ENCODE results near the gene MSH2. TPM values are rescaled to one million over a fixed set of nuclear protein-coding genes. Genes with fewer than 3 reads are reported as not detected.

Gene MSH2
- total and polyA plus RNA-seq, 2 experiments from 2014 or later, result 17.8 to 21.8 TPM

- no peak overlapping the region for H3K4me2 ChIP-seq (ENCODE audit: unreplicated experiment)
- no peak overlapping the region for H3K9ac ChIP-seq
Measured at GRCh38 chr2:47503481-47504070, 100.6 kb downstream of the MSH2 start.

DNA sequence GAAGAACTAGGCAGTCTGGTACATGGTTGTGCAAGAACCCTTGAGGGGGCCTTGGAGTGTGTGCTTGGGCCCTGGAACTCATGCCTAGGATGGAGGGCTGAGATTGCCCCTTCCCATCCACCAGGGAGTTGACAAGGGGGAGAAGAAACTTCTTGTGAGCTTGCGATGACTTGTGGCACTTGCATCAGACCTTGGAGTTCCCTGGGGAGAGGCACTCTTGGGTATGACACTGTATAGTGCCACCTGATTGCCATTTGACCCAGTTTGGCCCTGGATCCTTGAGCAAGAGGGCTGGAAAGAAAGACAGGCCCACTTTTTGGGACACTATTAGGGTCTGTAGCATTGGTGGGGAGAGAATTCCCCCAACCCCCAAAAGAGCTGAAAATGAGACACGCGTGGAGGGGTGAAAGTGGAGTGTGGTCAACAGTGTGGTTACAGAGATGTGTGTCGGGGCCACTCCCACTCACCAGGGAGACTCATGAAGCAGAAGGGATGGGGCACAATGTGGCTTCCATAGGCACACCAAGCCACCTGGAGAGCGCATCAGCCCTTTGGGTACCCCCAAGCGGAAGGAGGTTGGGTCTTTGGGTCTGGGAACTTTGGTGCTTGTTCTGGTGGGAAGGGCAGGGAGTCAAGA lies 101.3 kb downstream of the MSH2 start:
- in situ Hi-C loops (cut with MboI), result no loop called here
- no peaks in the 10 kb centered on the region for H3K9me2 ChIP-seq (ENCODE audit: insufficient read depth)

More at GRCh38 chr2:47503481-47504070, 100.6 kb downstream of the MSH2 start:
- Histone ChIP-seq H3K9me2 (ENCODE audit: insufficient read depth) (no peaks in the 10 kb centered on the region), H3K4me1 (ENCODE audit: insufficient read depth) (peaks cover 13% of the 10 kb centered on the region), H3K36me3 (ENCODE audit: low read depth) (no peaks in the 10 kb centered on the region), H3K4me3 (no peak overlapping the region), H4K20me1 (ENCODE audit: insufficient read depth) (no peaks in the 10 kb centered on the region), H3K9me3 (ENCODE audit: low read depth) (no peaks in the 10 kb centered on the region), H3K27me3 (replicated peaks; ENCODE audit: insufficient read depth) (peaks cover 4% of the 10 kb centered on the region; the same call in 1 of the 2 replicates), H2AFZ (no peak overlapping the region), H3K27ac (no peak overlapping the region), H3F3A (ENCODE audit: insufficient read depth) (peaks cover 18% of the 10 kb centered on the region), H3K79me2 (ENCODE audit: insufficient read depth) (no peaks in the 10 kb centered on the region)
- no peak for DNase-seq
- TF ChIP-seq EZH2 (IDR thresholded peaks at IDR 0.05; ENCODE audit: insufficient read depth, poor library complexity, severe bottlenecking), result no peak
- no peak for TF ChIP-seq EZH2phosphoT487 (IDR thresholded peaks at IDR 0.05; ENCODE audit: insufficient read depth, low read depth)
- in situ Hi-C loops (cut with MboI), result no loop called here
- 88 to 90% methylated on average over 7 to 8 of the region's 8 CpGs for WGBS, 2 experiments (ENCODE audit: low coverage in 1 of 2, low lambda C conversion rate in 2 of 2, missing lambda C conversion rate in 2 of 2)

DNA sequence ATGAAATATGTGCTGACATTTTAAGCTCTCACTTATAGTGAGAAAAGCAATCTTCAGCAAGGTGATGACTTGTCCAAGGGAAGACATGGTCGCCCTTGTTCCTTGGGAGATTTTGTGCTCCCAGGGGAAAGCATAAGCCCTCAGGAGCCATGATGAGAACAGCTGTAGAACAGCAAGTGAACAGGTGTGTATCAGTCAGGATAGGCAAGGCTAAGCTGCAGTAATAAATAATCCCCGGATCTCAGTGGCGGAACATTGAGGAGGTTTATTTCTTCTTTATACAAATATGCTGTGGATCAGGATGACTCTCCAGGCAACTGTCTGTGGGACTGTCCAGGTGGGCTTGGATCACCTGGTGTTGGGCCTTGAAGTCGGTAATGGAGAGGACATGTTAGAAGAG lies 103.1 kb downstream of the MSH2 start:
- no peaks in the 10 kb centered on the region for H4K20me1 ChIP-seq (ENCODE audit: insufficient read depth)
- in situ Hi-C loops (cut with MboI), result no loop called here
- WGBS, 2 experiments (ENCODE audit: low coverage in 1 of 2, low lambda C conversion rate in 2 of 2, missing lambda C conversion rate in 2 of 2), result 64 to 75% methylated on average over 4 of the region's 4 CpGs
- H3K9ac ChIP-seq, result no peak overlapping the region
- H3K4me3 ChIP-seq, result no peak overlapping the region
- H3K4me2 ChIP-seq (ENCODE audit: unreplicated experiment), result no peak overlapping the region
- H3K9me2 ChIP-seq (ENCODE audit: insufficient read depth), result no peaks in the 10 kb centered on the region
- no peaks in the 10 kb centered on the region for H3K79me2 ChIP-seq (ENCODE audit: insufficient read depth)
- H3K36me3 ChIP-seq (ENCODE audit: low read depth), result no peaks in the 10 kb centered on the region
- H3K27ac ChIP-seq, result no peak overlapping the region
- H2AFZ ChIP-seq, result no peak overlapping the region
- H3K9me3 ChIP-seq (ENCODE audit: low read depth), result no peaks in the 10 kb centered on the region
- DNase-seq, result no peak
- no peak for TF ChIP-seq EZH2 (IDR thresholded peaks at IDR 0.05; ENCODE audit: insufficient read depth, poor library complexity, severe bottlenecking)
- TF ChIP-seq EZH2phosphoT487 (IDR thresholded peaks at IDR 0.05; ENCODE audit: insufficient read depth, low read depth), result no peak
- peaks cover 18% of the 10 kb centered on the region for H3F3A ChIP-seq (ENCODE audit: insufficient read depth)
- peaks cover 12% of the 10 kb centered on the region for H3K4me1 ChIP-seq (ENCODE audit: insufficient read depth)
- H3K27me3 ChIP-seq (replicated peaks; ENCODE audit: insufficient read depth), result peaks cover 13% of the 10 kb centered on the region; the same call in 1 of the 2 replicates

More for the DNA sequence above, 101.3 kb downstream of the MSH2 start:
- TF ChIP-seq EZH2phosphoT487 (IDR thresholded peaks at IDR 0.05; ENCODE audit: insufficient read depth, low read depth) (no peak), EZH2 (IDR thresholded peaks at IDR 0.05; ENCODE audit: insufficient read depth, poor library complexity, severe bottlenecking) (no peak)
- H3K36me3 ChIP-seq (ENCODE audit: low read depth), result no peaks in the 10 kb centered on the region
- H3K4me2 ChIP-seq (ENCODE audit: unreplicated experiment), result no peak overlapping the region
- H3K27me3 ChIP-seq (replicated peaks; ENCODE audit: insufficient read depth), result peaks cover 8% of the 10 kb centered on the region; the same call in 1 of the 2 replicates
- peaks cover 18% of the 10 kb centered on the region for H3F3A ChIP-seq (ENCODE audit: insufficient read depth)
- no peaks in the 10 kb centered on the region for H4K20me1 ChIP-seq (ENCODE audit: insufficient read depth)
- 92 to 93% methylated on average over 6 of the region's 6 CpGs for WGBS, 2 experiments (ENCODE audit: low coverage in 1 of 2, low lambda C conversion rate in 2 of 2, missing lambda C conversion rate in 2 of 2)
- H3K79me2 ChIP-seq (ENCODE audit: insufficient read depth), result no peaks in the 10 kb centered on the region
- H3K27ac ChIP-seq, result no peak overlapping the region
- no peak overlapping the region for H2AFZ ChIP-seq
- no peaks in the 10 kb centered on the region for H3K9me3 ChIP-seq (ENCODE audit: low read depth)
- H3K4me3 ChIP-seq, result no peak overlapping the region
- peaks cover 13% of the 10 kb centered on the region for H3K4me1 ChIP-seq (ENCODE audit: insufficient read depth)
- DNase-seq, result no peak
- no peak overlapping the region for H3K9ac ChIP-seq

DNA sequence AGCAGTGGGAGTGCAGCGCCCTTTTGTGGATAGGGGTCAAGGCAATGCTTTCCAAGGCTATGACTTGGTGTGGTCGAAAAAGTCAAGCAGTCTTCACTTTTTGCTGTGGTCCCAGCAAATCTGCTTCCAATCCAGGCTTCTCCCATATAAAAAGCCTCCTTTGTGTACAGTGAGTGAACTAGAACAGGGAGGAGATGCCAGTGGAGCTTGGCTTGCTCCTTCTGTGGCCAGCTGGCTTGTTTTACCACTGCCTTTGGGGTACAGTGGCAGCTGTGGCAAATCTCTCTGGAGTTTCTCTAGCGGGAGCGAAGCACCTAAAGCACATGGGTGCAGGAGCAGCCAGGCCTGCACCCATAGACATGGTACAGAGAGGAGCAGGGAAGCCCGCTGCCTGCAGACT lies 103.5 kb downstream of the MSH2 start:
- Histone ChIP-seq H4K20me1 (ENCODE audit: insufficient read depth) (no peaks in the 10 kb centered on the region), H3K4me3 (no peak overlapping the region), H3K27ac (no peak overlapping the region), H3K9me3 (ENCODE audit: low read depth) (no peaks in the 10 kb centered on the region), H3K27me3 (replicated peaks; ENCODE audit: insufficient read depth) (peaks cover 13% of the 10 kb centered on the region; the same call in 1 of the 2 replicates), H3F3A (ENCODE audit: insufficient read depth) (peaks cover 14% of the 10 kb centered on the region), H3K9ac (no peak overlapping the region), H3K36me3 (ENCODE audit: low read depth) (no peaks in the 10 kb centered on the region), H2AFZ (no peak overlapping the region), H3K9me2 (ENCODE audit: insufficient read depth) (no peaks in the 10 kb centered on the region), H3K4me1 (ENCODE audit: insufficient read depth) (peaks cover 8% of the 10 kb centered on the region), H3K79me2 (ENCODE audit: insufficient read depth) (no peaks in the 10 kb centered on the region), H3K4me2 (ENCODE audit: unreplicated experiment) (no peak overlapping the region)
- in situ Hi-C loops (cut with MboI), result no loop called here
- DNase-seq, result no peak
- WGBS, 2 experiments (ENCODE audit: low coverage in 1 of 2, low lambda C conversion rate in 2 of 2, missing lambda C conversion rate in 2 of 2), result 78 to 84% methylated on average over 5 of the region's 5 CpGs
- TF ChIP-seq EZH2phosphoT487 (IDR thresholded peaks at IDR 0.05; ENCODE audit: insufficient read depth, low read depth) (no peak), EZH2 (IDR thresholded peaks at IDR 0.05; ENCODE audit: insufficient read depth, poor library complexity, severe bottlenecking) (no peak)

Data from GM23248 (cell line).